Transverse colon (tissue), 4 donors: ENCODE data around the gene ZNF783. TPM values are rescaled to one million over a fixed set of nuclear protein-coding genes. Genes with fewer than 3 reads are reported as not detected.
"Not testable (repeated sequence)": the region's sequence is repeated elsewhere in the genome, so short reads cannot be mapped to it uniquely, and the experiment has no call there.

ENCODE experiments used
- DNase-seq: peaks from one replicate; pipeline ENCODE4 v3.0.0-alpha.2; 2019
- H3K27ac ChIP-seq, 4 donors: fragments of 200-600 bp; sonication (generic); 2 replicates each; pipeline ENCODE4 v1.5.1; 2016 to 2018; ENCODE audit warnings: inconsistent platforms in 4 of 4
- H3K27me3 ChIP-seq: fragments of 200-600 bp; sonication (generic); 2 replicates; pipeline ENCODE4 v1.5.1; 2017; ENCODE audit warnings: inconsistent platforms
- H3K36me3 ChIP-seq, 4 donors: fragments of 200-600 bp; sonication (generic); 2 replicates each; pipeline ENCODE4 v1.5.1; 2017 to 2019; ENCODE audit warnings: inconsistent platforms in 4 of 4
- H3K4me1 ChIP-seq, 4 donors: fragments of 200-600 bp; sonication (generic); 2 replicates each; pipeline ENCODE4 v1.5.1; 2017 to 2020; ENCODE audit warnings: inconsistent platforms in 4 of 4
- H3K4me3 ChIP-seq, 4 donors: fragments of 200-600 bp; sonication (generic); 1 replicate in 1 of 4; 2 replicates in 3 of 4; pipeline versions ENCODE4 v1.5.1 to v1.6.1; 2017 to 2019; ENCODE audit warnings: inconsistent platforms in 4 of 4
- H3K9me3 ChIP-seq, 2 donors: fragments of 200-600 bp; sonication (generic); 2 replicates each; pipeline ENCODE4 v1.5.1; 2017 to 2019; ENCODE audit warnings: inconsistent platforms in 2 of 2
- EP300 ChIP-seq: sonication (generic); formaldehyde crosslinking; IDR thresholded peaks from one replicate; pipeline ENCODE4 v1.6.1; 2017; ENCODE audit warnings: antibody characterized with exemption, low read depth
- POLR2A ChIP-seq: fragments of 450-650 bp; IDR thresholded peaks from one replicate; pipeline ENCODE4 v1.6.1; 2016; ENCODE audit warnings: antibody characterized with exemption, mild to moderate bottlenecking, moderate library complexity
- POLR2AphosphoS5 ChIP-seq, 3 donors: sonication (generic); formaldehyde crosslinking; IDR thresholded peaks; one replicate each; pipeline ENCODE4 v1.6.1; 2016; ENCODE audit warnings: antibody characterized with exemption in 3 of 3
- WGBS, 2 donors: methylation state at CpG; one replicate each; pipeline ENCODE4 v1.1.5; 2018; ENCODE audit warnings: low coverage in 1 of 2; 5-methylcytosine and 5-hydroxymethylcytosine counted together
- in situ Hi-C, 4 donors: fragments of 200-750 bp; cut with MboI; loops; one replicate each; pipeline versions ENCODE4 v1.15.0 to v1.15.1; 2017; ENCODE audit warnings: low sequenced_read_pairs in 3 of 4, low pct_ligation_motif_present in 1 of 4, low pct_unique_long_range_greater_than_20kb in 1 of 4
- intact Hi-C: fragments of 100-400 bp; cut with DNase I; formaldehyde crosslinking; loops from one replicate; pipeline ENCODE4 v1.15.1; 2023; ENCODE audit warnings: low total_unique reads
- total RNA-seq, 4 donors: library from RNA; depleted of rRNA; stranded (reverse); fragments of >200 nt; gene quantifications; one replicate each; pipeline ENCODE4 v1.1.0, GENCODE V29; 2016
- TF ChIP-seq, protein P1 (sequence below), 5 experiments: fragments of 200-600 bp in 3 of 5; fragments of 450-650 bp in 2 of 5; sonication (generic) in 3 of 5; IDR thresholded peaks; 1 replicate in 2 of 5; 2 replicates in 3 of 5; pipeline ENCODE4 v1.5.1; 2016 to 2017; ENCODE audit warnings: antibody characterized with exemption in 5 of 5, inconsistent platforms in 3 of 5, mild to moderate bottlenecking in 2 of 5, moderate library complexity in 1 of 5

The ZNF783 gene
- total RNA-seq, 4 donors from 2014 or later = 9.0 to 28.7 (median 17.9) TPM

DNA sequence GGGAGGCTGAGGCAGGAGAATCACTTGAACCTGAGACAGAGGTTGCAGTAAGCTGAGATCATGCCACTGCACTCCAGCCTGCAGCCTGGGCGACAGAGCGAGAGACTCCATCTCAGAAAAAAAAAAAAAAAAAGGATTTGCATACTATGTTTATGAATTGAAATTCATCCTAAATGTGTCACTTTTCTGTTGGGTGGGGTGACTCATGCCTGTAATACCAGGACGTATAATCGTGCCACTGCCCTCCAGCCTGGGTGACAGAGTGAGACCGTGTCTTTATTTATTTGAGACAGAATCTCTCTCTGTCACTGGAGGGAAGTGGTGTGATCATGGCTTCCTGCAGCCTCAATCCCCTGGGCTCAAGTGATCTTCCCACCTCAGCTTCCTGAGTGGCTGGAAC is 16.8 kb upstream of the ZNF783 start:
- Histone ChIP-seq H3K4me1 (peaks cover 8 to 25% (median 8%) of the 10 kb centered on the region in 4 donors), H3K9me3 (no peaks in the 10 kb centered on the region), H3K27ac (no peak overlapping the region), H3K36me3 (peaks cover 0 to 4% (median 0%) of the 10 kb centered on the region in 4 donors), H3K27me3 (no peaks in the 10 kb centered on the region), H3K4me3 (no peak overlapping the region)
- TF ChIP-seq POLR2A (no peak), EP300 (no peak), POLR2AphosphoS5 (IDR thresholded peaks at IDR 0.05) (no peak)
- TF ChIP-seq, protein P1, sequence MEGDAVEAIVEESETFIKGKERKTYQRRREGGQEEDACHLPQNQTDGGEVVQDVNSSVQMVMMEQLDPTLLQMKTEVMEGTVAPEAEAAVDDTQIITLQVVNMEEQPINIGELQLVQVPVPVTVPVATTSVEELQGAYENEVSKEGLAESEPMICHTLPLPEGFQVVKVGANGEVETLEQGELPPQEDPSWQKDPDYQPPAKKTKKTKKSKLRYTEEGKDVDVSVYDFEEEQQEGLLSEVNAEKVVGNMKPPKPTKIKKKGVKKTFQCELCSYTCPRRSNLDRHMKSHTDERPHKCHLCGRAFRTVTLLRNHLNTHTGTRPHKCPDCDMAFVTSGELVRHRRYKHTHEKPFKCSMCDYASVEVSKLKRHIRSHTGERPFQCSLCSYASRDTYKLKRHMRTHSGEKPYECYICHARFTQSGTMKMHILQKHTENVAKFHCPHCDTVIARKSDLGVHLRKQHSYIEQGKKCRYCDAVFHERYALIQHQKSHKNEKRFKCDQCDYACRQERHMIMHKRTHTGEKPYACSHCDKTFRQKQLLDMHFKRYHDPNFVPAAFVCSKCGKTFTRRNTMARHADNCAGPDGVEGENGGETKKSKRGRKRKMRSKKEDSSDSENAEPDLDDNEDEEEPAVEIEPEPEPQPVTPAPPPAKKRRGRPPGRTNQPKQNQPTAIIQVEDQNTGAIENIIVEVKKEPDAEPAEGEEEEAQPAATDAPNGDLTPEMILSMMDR (IDR thresholded peaks at IDR 0.05) = no peak
- WGBS, 2 donors = 54 to 60% methylated on average over 3 to 5 of the region's 5 CpGs
- DNase-seq = no peak
- intact Hi-C loops (no loop called here), in situ Hi-C loops (no loop called here)

DNA sequence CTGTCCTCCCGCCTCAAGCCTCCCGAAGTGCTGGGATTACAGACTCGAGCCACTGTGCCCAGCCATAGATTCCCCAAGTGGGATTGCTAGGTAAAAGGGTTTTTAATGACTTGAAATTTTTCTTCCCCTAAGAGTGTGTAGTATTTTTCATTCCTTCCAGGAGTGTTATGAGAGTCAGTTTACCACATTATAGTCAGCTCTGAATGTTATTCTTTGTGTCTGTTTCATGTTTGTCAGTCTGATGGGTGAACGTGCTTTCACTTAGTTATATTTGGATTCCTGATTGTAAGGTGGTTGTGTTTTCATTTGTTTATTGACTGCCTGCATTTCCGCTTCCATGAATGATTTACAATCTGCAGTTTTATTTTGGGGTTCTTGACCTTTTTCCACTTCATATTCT is 16.3 kb upstream of the ZNF783 start:
- no peak overlapping the region for H3K4me3 ChIP-seq
- TF ChIP-seq EP300 (no peak), POLR2AphosphoS5 (IDR thresholded peaks at IDR 0.05) (no peak), POLR2A (no peak)
- TF ChIP-seq, protein P1 (IDR thresholded peaks at IDR 0.05) = no peak
- H3K4me1 ChIP-seq = peaks cover 3 to 20% (median 4%) of the 10 kb centered on the region in 4 donors
- no peaks in the 10 kb centered on the region for H3K9me3 ChIP-seq
- in situ Hi-C loops (no loop called here), intact Hi-C loops (no loop called here)
- DNase-seq = no peak
- H3K27me3 ChIP-seq = no peaks in the 10 kb centered on the region
- H3K27ac ChIP-seq = no peak overlapping the region
- WGBS, 2 donors = 71 to 100% methylated on average over 2 to 5 of the region's 5 CpGs
- H3K36me3 ChIP-seq = peaks cover 0 to 9% (median 0%) of the 10 kb centered on the region in 4 donors

DNA sequence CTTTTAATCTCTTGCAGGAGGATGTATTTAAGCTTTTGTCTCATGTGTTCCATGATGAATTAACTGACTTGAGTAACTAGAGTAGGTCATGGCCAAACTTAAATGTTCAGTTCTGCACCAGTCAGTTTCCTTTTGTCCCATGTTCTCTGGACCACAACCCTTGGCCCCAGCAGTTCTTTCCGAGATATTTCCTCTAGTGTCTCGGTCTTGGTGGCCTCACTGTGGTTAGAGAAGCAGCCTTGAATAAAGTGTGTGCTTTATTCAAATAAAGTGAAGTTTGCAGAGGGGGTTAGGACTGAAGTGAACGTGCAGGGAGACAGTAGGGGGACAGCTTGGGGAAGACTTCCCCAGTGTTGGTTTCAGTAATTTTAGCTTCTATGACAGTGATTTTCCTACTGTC is 13.2 kb upstream of the ZNF783 start:
- 53 to 69% methylated on average over 3 of the region's 3 CpGs for WGBS, 2 donors
- in situ Hi-C loops = no loop called here
- peaks cover 0 to 28% (median 3%) of the 10 kb centered on the region in 4 donors for H3K36me3 ChIP-seq
- H3K27me3 ChIP-seq = no peaks in the 10 kb centered on the region
- peaks cover 0 to 8% (median 0%) of the 10 kb centered on the region in 4 donors for H3K4me1 ChIP-seq
- no peak overlapping the region for H3K27ac ChIP-seq
- TF ChIP-seq EP300 (no peak), POLR2A (no peak), POLR2AphosphoS5 (IDR thresholded peaks at IDR 0.05) (no peak)
- TF ChIP-seq, protein P1 (IDR thresholded peaks at IDR 0.05) = no peak
- DNase-seq = no peak
- intact Hi-C loops = no loop called here
- H3K4me3 ChIP-seq = no peak overlapping the region
- H3K9me3 ChIP-seq = no peaks in the 10 kb centered on the region

DNA sequence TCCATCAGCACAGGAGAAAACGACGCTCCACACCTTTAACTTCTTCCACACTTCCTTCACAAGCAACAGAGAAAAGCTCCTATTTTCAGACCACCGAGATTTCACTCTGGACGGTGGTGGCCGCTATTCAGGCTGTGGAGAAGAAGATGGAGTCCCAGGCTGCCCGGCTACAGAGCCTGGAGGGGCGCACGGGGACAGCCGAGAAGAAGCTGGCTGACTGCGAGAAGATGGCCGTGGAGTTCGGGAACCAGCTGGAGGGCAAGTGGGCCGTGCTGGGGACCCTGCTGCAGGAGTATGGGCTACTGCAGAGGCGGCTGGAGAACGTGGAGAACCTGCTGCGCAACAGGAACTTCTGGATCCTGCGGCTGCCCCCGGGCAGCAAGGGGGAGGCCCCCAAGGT is 11.8 kb upstream of the ZNF783 start:
- DNase-seq, H3K9me3 ChIP-seq, H3K27me3 ChIP-seq, in situ Hi-C loops, intact Hi-C loops, H3K27ac ChIP-seq, H3K4me1 ChIP-seq, H3K4me3 ChIP-seq: not testable (repeated sequence)
- H3K36me3 ChIP-seq = peaks cover 0 to 33% (median 6%) of the 10 kb centered on the region in 4 donors
- WGBS, 2 donors = 90 to 95% methylated on average over 5 to 18 of the region's 18 CpGs

DNA sequence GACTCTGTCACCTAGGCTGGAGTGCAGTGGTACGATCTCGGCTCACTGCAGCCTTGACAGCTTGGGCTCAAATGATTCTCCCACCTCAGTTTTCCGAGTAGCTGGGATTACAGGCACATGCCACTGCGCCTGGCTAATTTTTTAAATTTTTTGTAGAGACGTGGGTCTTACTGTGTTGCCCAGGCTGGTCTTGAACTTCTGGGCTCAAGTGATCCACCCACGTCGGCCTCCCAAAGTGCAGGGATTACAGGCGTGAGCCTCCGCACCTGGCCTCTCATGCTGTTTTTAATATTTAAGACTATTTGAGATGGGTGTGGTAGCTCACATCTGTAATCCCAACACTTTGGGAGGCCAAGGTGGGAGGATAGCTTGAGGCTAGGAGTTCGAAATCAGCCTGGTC is 10.5 kb upstream of the ZNF783 start:
- peaks cover 0 to 33% (median 6%) of the 10 kb centered on the region in 4 donors for H3K36me3 ChIP-seq
- H3K27me3 ChIP-seq, H3K9me3 ChIP-seq, H3K4me1 ChIP-seq, intact Hi-C loops, H3K27ac ChIP-seq, DNase-seq, in situ Hi-C loops, H3K4me3 ChIP-seq: not testable (repeated sequence)
- WGBS, 2 donors = 90 to 95% methylated on average over 2 to 10 of the region's 10 CpGs
